ENCODE measurements around the gene TCP11. TPM values are rescaled to one million over a fixed set of nuclear protein-coding genes. Genes with fewer than 3 reads are reported as not detected.
A peak's percentile ranks its signal among the peaks of the same experiment; 100 is the strongest.

TCP11 gene
- total RNA-seq, 4 donors from 2014 or later, result not detected

- peaks cover 0 to 8% (median 0%) of the 10 kb centered on the region in 4 donors for H3K4me1 ChIP-seq
- TF ChIP-seq CTCF (IDR thresholded peaks at IDR 0.05) (no peak), POLR2A (IDR thresholded peaks at IDR 0.05) (no peak)
- no peaks in the 10 kb centered on the region for H3K9me3 ChIP-seq
- no peak overlapping the region for H3K4me3 ChIP-seq
- peaks cover 0 to 98% (median 0%) of the 10 kb centered on the region in 3 donors for H3K36me3 ChIP-seq
- DNase-seq, result peak in 2 of 3 donors; percentile 42 to 51
- H3K27me3 ChIP-seq, result no peaks in the 10 kb centered on the region
- no peak overlapping the region for H3K27ac ChIP-seq
These were observed 57.1 kb downstream of the TCP11 start for GRCh38 chr6:35084041-35084491.

DNA sequence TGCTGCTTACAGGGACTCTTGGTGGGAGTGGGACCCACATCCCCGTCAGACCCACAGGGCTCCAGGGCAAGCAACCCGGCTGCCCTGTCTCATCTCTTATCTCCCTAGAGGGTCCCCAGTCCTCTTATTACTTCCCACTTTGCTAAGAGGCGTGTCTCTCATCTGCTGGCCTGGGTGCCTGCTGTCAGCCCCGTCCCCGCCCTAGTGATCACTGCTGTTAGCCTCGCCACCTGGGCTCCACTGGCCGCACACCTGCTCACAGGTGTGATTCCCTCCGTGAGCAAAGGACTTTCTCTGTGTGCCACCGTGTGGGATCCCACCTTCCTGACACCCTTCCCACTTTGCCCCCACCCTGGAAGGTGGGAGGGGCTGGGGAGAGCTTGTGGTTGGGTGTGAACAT, 57.6 kb downstream of the TCP11 start:
- no peaks in the 10 kb centered on the region for H3K9me3 ChIP-seq
- peaks cover 0 to 98% (median 0%) of the 10 kb centered on the region in 3 donors for H3K36me3 ChIP-seq
- peak in 2 of 3 donors; percentile 50 to 67 for DNase-seq
- peaks cover 0 to 8% (median 0%) of the 10 kb centered on the region in 4 donors for H3K4me1 ChIP-seq
- no peak for TF ChIP-seq POLR2A (IDR thresholded peaks at IDR 0.05)
- TF ChIP-seq CTCF (IDR thresholded peaks at IDR 0.05), result no peak
- H3K27me3 ChIP-seq, result no peaks in the 10 kb centered on the region
- H3K4me3 ChIP-seq, result no peak overlapping the region
- no peak overlapping the region for H3K27ac ChIP-seq

DNA sequence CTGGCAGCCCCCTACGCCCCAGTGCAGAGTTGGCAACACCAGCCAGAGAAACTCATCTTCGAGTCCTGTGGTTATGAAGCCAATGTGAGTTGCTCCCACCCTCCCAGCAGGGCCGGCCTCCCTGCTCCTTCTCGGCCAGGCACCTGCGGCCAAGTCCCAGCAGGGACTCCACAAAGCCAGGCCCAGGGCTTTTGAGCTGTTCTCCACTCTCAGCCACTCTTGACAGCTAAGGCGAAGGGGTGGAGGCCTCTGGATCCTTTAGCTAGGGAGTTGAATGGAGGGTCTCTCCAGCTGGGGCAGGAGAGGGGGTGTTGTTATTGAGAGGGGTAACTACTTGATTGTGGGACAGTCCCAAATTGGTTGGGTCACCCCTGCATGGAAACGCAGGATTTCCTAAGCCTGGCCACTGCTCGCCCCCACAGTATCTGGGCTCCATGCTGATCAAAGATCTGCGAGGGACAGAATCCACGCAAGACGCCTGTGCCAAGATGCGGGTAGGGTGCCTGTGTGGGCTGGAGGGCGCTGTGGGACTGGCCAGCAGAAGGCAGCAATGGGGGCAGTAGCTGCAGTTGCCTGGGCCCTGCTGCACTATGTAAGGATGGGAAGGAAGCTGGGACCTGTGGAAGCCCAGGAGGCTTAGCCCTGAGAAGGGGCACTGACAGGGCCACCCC, 58.3 kb downstream of the TCP11 start:
- H3K27me3 ChIP-seq, result no peaks in the 10 kb centered on the region
- H3K9me3 ChIP-seq, result no peaks in the 10 kb centered on the region
- no peak for TF ChIP-seq POLR2A (IDR thresholded peaks at IDR 0.05)
- no peak for TF ChIP-seq CTCF (IDR thresholded peaks at IDR 0.05)
- DNase-seq, result peak in 2 of 3 donors; percentile 15 to 30
- H3K36me3 ChIP-seq, result peaks cover 0 to 98% (median 0%) of the 10 kb centered on the region in 3 donors
- H3K4me1 ChIP-seq, result peaks cover 0 to 8% (median 0%) of the 10 kb centered on the region in 4 donors
- H3K4me3 ChIP-seq, result no peak overlapping the region
- H3K27ac ChIP-seq, result no peak overlapping the region

GRCh38 chr6:35082046-35082732, 59.0 kb downstream of the TCP11 start:
- Histone ChIP-seq H3K4me3 (no peak overlapping the region), H3K9me3 (no peaks in the 10 kb centered on the region), H3K4me1 (peaks cover 0 to 8% (median 0%) of the 10 kb centered on the region in 4 donors), H3K36me3 (peaks cover 0 to 98% (median 0%) of the 10 kb centered on the region in 3 donors), H3K27ac (no peak overlapping the region), H3K27me3 (no peaks in the 10 kb centered on the region)
- TF ChIP-seq CTCF (IDR thresholded peaks at IDR 0.05), result no peak
- TF ChIP-seq POLR2A (IDR thresholded peaks at IDR 0.05), result no peak
- DNase-seq, result peak in 2 of 3 donors; percentile 41 to 42

GRCh38 chr6:35081426-35081851, 59.7 kb downstream of the TCP11 start:
- H3K36me3 ChIP-seq, result peaks cover 0 to 98% (median 0%) of the 10 kb centered on the region in 3 donors

More at GRCh38 chr6:35081426-35081851, 59.7 kb downstream of the TCP11 start:
- H3K4me1 ChIP-seq, result peaks cover 0 to 8% (median 0%) of the 10 kb centered on the region in 4 donors
- peak in 2 of 3 donors; percentile 38 to 45 for DNase-seq
- no peaks in the 10 kb centered on the region for H3K9me3 ChIP-seq
- H3K4me3 ChIP-seq, result no peak overlapping the region
- no peaks in the 10 kb centered on the region for H3K27me3 ChIP-seq
- H3K27ac ChIP-seq, result peak overlapping the region in 2 of 4 donors; percentile 25
- TF ChIP-seq POLR2A (IDR thresholded peaks at IDR 0.05) (no peak), CTCF (IDR thresholded peaks at IDR 0.05) (no peak)

Data from Peyer's patch (tissue), 4 donors.